Tibial artery (tissue), 4 donors: ENCODE data around the gene CACNA1E.

Source experiments
- DNase-seq, 2 donors: peaks; one replicate each; pipeline ENCODE4 v3.0.0-alpha.2; 2019
- H3K27ac ChIP-seq, 2 donors: fragments of 200-600 bp; sonication (generic) in 1 of 2; 1 replicate in 1 of 2; 2 replicates in 1 of 2; pipeline ENCODE4 v1.5.1; 2018 to 2019; ENCODE audit warnings: mild to moderate bottlenecking in 1 of 2
- H3K27me3 ChIP-seq, 2 donors: fragments of 200-600 bp; sonication (generic) in 1 of 2; one replicate each; pipeline versions ENCODE4 v1.5.1 to v1.6.0; 2016 to 2019
- H3K36me3 ChIP-seq, 3 donors: fragments of 200-600 bp; sonication (generic) in 2 of 3; one replicate each; pipeline ENCODE4 v1.5.1; 2016 to 2019; ENCODE audit warnings: mild to moderate bottlenecking in 2 of 3
- H3K4me1 ChIP-seq, 4 donors: fragments of 200-600 bp; sonication (generic) in 2 of 4; 1 replicate in 3 of 4; 2 replicates in 1 of 4; pipeline ENCODE4 v1.5.1; 2016 to 2019
- H3K4me3 ChIP-seq, 2 donors: fragments of 200-600 bp; sonication (generic) in 1 of 2; 1 replicate in 1 of 2; 2 replicates in 1 of 2; pipeline ENCODE4 v1.5.1; 2018 to 2019; ENCODE audit warnings: mild to moderate bottlenecking in 2 of 2
- H3K9me3 ChIP-seq, 3 donors: fragments of 200-600 bp; sonication (generic) in 1 of 3; one replicate each; pipeline ENCODE4 v1.5.1; 2016 to 2019
- intact Hi-C: fragments of 100-400 bp; cut with DNase I; formaldehyde crosslinking; loops from one replicate; pipeline ENCODE4 v1.15.0; 2023; ENCODE audit warnings: low total_unique reads
- TF ChIP-seq, protein P1 (sequence below), 2 experiments: fragments of 200-600 bp in 1 of 2; fragments of 450-650 bp in 1 of 2; IDR thresholded peaks; one replicate each; pipeline ENCODE4 v1.5.1; 2017 to 2019; ENCODE audit warnings: antibody characterized with exemption in 2 of 2, mild to moderate bottlenecking in 1 of 2, moderate library complexity in 1 of 2

Gene CACNA1E

DNA sequence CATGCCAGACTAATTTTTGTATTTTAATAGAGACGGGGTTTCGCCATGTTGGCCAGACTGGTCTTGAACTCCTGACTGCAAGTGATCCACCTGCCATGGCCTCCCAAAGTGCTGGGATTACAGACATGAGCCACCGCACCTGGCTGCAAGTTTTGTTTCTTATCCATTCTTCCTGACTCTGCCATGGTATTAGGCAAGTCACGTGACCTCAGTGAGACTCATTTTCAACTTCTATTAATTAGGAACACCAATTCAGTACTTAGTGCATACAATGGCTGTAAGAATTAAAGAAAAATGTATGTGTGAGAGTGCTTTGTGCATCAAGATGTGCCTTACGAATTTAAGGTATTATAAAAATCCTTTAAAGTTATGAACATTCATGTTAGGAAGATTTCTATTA, 111.2 kb downstream of the CACNA1E start:
- no peaks in the 10 kb centered on the region for H3K36me3 ChIP-seq
- peaks cover 0 to 3% of the 10 kb centered on the region in 2 donors for H3K27me3 ChIP-seq
- intact Hi-C loops = no loop called here
- no peak overlapping the region for H3K4me3 ChIP-seq
- no peak overlapping the region for H3K27ac ChIP-seq
- no peaks in the 10 kb centered on the region for H3K4me1 ChIP-seq
- TF ChIP-seq, protein P1, sequence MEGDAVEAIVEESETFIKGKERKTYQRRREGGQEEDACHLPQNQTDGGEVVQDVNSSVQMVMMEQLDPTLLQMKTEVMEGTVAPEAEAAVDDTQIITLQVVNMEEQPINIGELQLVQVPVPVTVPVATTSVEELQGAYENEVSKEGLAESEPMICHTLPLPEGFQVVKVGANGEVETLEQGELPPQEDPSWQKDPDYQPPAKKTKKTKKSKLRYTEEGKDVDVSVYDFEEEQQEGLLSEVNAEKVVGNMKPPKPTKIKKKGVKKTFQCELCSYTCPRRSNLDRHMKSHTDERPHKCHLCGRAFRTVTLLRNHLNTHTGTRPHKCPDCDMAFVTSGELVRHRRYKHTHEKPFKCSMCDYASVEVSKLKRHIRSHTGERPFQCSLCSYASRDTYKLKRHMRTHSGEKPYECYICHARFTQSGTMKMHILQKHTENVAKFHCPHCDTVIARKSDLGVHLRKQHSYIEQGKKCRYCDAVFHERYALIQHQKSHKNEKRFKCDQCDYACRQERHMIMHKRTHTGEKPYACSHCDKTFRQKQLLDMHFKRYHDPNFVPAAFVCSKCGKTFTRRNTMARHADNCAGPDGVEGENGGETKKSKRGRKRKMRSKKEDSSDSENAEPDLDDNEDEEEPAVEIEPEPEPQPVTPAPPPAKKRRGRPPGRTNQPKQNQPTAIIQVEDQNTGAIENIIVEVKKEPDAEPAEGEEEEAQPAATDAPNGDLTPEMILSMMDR (IDR thresholded peaks at IDR 0.05) = no peak
- DNase-seq = no peak
- H3K9me3 ChIP-seq = no peaks in the 10 kb centered on the region

DNA sequence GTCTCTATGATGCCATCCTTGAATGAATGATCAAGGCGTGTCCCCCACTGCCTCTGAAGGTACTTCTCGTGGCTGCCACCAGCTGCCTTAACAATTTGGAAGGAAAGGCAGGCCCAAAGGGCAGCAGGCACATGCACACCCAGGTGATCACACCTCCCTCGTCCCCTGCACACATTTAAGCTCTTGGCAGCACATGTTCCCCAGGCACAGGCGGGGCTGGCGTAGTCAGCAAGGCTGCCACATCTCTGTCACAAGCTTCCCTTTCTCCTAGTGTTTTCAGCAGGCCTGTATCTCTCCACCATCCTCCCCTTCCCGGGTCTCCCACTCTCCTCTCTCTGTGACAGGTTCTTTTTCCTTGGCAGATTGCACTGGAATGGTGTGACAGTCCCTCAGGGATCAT, 111.9 kb downstream of the CACNA1E start:
- no peaks in the 10 kb centered on the region for H3K9me3 ChIP-seq
- peaks cover 0 to 3% of the 10 kb centered on the region in 2 donors for H3K27me3 ChIP-seq
- intact Hi-C loops = no loop called here
- no peak overlapping the region for H3K4me3 ChIP-seq
- H3K4me1 ChIP-seq = no peaks in the 10 kb centered on the region
- H3K36me3 ChIP-seq = no peaks in the 10 kb centered on the region
- no peak overlapping the region for H3K27ac ChIP-seq
- no peak for DNase-seq
- TF ChIP-seq, protein P1 (IDR thresholded peaks at IDR 0.05) = no peak

DNA sequence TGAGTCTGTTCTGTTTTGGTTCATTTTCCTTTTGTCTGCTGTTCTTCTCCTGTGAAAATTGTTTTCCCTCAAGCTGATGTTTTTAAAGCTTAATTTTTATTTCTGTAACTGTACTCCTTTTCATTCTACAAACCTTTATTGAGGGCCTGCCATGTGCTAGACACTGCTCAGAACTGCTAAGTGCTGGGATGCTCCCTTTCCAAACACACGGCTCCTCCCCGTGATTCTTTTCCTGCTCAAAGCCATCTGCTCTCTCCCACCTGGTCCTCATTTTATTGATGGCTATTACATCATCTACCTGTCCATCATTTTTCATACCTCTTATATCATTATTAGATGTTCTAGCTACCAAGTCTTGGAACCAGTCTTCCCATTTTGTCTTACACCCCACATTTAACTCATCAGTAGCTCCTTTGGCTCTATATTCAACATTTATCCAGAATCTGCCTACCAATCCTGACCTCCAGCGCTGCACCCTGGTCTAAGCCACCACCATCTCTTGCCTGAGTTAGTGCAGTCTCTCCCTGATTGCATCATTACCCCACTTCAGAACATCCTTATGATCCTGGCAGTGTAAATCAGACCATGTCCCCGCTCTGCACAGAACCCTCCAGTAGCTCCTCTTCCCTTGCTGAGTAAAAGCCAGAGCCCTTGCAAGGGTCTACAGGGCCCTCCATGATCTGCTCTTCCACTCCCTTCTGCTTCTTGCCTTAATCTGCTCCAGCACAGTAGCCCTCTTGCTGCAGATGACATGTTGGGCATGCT, 118.1 kb downstream of the CACNA1E start:
- no peaks in the 10 kb centered on the region for H3K36me3 ChIP-seq
- no peak for DNase-seq
- H3K9me3 ChIP-seq = no peaks in the 10 kb centered on the region
- H3K4me1 ChIP-seq = no peaks in the 10 kb centered on the region
- no peak overlapping the region for H3K27ac ChIP-seq
- intact Hi-C loops = no loop called here
- H3K27me3 ChIP-seq = no peaks in the 10 kb centered on the region
- H3K4me3 ChIP-seq = no peak overlapping the region
- TF ChIP-seq, protein P1 (IDR thresholded peaks at IDR 0.05) = no peak

DNA sequence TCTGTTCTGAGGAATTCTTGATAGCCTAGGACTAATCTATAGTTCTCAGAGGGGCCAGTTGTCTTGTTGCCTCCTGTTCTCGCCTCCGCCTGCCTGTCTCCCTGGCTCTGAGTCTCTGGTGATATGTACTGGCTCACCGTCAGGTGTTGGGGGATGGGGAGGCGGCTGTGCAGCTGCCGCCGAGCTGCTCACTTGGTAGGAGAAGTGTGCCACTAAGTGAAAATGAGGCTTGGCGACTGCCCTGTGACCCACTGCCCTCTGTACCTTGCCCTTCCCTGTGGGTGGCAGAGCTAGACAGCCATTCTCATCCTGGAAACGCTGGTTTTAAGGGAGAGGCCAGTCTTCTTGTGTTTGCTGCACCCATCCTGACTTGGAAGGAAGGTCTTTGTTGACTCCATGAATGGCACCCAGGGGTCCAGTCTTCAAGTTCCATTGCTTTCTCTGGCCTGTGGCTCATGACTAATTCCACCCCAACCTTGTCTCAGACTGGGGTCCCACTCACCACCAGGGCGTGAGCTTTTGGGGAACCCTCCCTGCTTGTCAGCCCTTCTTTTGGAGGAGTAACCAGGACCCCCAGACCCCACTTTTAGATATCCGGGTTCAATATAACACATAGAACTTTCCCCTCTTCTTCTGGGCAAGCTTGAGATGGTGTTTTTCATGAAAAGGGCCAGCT, 120.6 kb downstream of the CACNA1E start:
- no peak overlapping the region for H3K4me3 ChIP-seq
- no peaks in the 10 kb centered on the region for H3K4me1 ChIP-seq
- H3K9me3 ChIP-seq = no peaks in the 10 kb centered on the region
- TF ChIP-seq, protein P1 (IDR thresholded peaks at IDR 0.05) = no peak
- DNase-seq = no peak
- intact Hi-C loops = no loop called here
- no peaks in the 10 kb centered on the region for H3K36me3 ChIP-seq
- H3K27me3 ChIP-seq = no peaks in the 10 kb centered on the region
- H3K27ac ChIP-seq = no peak overlapping the region

DNA sequence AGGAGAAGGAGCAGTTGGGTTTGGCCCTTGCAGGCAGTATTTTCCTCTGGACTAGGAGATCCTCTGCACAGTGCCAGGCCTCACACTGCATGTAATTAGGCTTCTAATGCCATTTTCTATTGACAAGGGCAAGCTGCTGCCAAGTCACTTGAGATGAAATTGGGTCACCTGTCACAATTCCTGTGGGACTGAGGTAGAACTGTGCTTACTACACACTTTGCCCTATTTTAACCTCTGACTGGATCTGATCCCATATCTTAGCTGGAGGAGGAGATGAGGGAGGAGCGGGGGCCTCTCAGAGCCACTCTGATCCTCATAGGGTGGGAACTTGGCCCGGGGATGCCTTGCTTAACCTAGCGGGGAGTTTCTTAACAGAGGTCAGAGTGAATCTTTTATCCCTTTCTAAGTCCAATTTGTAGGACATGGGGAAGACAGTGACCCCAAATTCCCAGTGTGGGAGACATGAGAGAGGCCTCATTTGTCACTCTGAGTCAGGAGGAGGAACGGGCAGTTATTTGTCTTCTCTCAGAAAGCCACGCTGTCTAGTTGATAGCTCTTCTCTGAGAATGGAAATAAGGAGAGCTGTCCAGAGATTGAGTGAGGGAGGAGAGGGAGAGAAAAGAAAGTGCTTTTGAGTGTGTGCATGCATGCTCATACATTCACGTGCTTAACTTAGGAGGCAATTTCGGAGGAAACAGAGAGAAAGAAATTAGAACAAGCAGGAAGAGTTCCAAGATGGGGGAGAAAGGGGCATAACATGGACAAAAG, 121.3 kb downstream of the CACNA1E start:
- H3K27ac ChIP-seq = no peak overlapping the region
- H3K9me3 ChIP-seq = no peaks in the 10 kb centered on the region
- H3K27me3 ChIP-seq = no peaks in the 10 kb centered on the region
- H3K4me1 ChIP-seq = no peaks in the 10 kb centered on the region
- DNase-seq = no peak
- no peaks in the 10 kb centered on the region for H3K36me3 ChIP-seq
- H3K4me3 ChIP-seq = no peak overlapping the region
- intact Hi-C loops = no loop called here
- TF ChIP-seq, protein P1 (IDR thresholded peaks at IDR 0.05) = no peak
